ENCODE results near the gene ZBTB42.

GRCh38 chr14:104784218-104784568 lies 16.7 kb upstream of the ZBTB42 start:
- TF ChIP-seq CTCF (IDR thresholded peaks at IDR 0.05) (no peak), FOXM1 (IDR thresholded peaks at IDR 0.05; ENCODE audit: low read depth) (no peak), EZH2phosphoT487 (IDR thresholded peaks at IDR 0.05; ENCODE audit: borderline replicate concordance, low read depth) (no peak), RFX5 (IDR thresholded peaks at IDR 0.05; ENCODE audit: low read length) (no peak), TCF12 (IDR thresholded peaks at IDR 0.05) (no peak), SMC3 (IDR thresholded peaks at IDR 0.05; ENCODE audit: low read depth, low read length) (no peak), YY1 (IDR thresholded peaks at IDR 0.05; ENCODE audit: low read depth) (no peak)
